ENCODE measurements around the gene PKP1.

DNA sequence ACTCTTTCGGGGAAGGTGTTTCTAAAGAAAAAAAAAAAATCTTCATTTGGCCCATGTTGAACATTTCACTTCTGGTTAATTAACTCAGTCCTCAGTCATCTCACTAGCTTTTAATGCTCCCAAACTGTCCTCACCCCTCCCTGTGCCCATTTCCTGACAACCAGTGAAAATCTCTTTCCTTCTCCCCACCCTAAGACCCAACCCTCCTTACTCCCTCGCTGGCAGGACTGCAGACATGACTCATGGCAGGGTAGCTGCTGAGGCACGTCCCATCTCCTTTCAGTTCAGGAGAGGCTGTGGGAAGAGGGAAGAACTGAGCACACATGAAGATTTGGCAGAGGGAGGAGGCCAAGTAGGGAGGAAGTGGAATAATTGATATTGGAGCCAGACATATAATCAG lies 12.6 kb downstream of the PKP1 start:
- TF ChIP-seq ZNF155 (tag by site-specific recombination; IDR thresholded peaks at IDR 0.05): no peak
- TF ChIP-seq ZNF707 (tag by site-specific recombination; IDR thresholded peaks at IDR 0.05): no peak
- TF ChIP-seq, protein P1, sequence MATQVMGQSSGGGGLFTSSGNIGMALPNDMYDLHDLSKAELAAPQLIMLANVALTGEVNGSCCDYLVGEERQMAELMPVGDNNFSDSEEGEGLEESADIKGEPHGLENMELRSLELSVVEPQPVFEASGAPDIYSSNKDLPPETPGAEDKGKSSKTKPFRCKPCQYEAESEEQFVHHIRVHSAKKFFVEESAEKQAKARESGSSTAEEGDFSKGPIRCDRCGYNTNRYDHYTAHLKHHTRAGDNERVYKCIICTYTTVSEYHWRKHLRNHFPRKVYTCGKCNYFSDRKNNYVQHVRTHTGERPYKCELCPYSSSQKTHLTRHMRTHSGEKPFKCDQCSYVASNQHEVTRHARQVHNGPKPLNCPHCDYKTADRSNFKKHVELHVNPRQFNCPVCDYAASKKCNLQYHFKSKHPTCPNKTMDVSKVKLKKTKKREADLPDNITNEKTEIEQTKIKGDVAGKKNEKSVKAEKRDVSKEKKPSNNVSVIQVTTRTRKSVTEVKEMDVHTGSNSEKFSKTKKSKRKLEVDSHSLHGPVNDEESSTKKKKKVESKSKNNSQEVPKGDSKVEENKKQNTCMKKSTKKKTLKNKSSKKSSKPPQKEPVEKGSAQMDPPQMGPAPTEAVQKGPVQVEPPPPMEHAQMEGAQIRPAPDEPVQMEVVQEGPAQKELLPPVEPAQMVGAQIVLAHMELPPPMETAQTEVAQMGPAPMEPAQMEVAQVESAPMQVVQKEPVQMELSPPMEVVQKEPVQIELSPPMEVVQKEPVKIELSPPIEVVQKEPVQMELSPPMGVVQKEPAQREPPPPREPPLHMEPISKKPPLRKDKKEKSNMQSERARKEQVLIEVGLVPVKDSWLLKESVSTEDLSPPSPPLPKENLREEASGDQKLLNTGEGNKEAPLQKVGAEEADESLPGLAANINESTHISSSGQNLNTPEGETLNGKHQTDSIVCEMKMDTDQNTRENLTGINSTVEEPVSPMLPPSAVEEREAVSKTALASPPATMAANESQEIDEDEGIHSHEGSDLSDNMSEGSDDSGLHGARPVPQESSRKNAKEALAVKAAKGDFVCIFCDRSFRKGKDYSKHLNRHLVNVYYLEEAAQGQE (tag by site-specific recombination; IDR thresholded peaks at IDR 0.05): no peak
- no peak for TF ChIP-seq ZNF292 (tag by site-specific recombination; IDR thresholded peaks at IDR 0.05; ENCODE audit: borderline replicate concordance, low read depth)
- TF ChIP-seq, protein P2, sequence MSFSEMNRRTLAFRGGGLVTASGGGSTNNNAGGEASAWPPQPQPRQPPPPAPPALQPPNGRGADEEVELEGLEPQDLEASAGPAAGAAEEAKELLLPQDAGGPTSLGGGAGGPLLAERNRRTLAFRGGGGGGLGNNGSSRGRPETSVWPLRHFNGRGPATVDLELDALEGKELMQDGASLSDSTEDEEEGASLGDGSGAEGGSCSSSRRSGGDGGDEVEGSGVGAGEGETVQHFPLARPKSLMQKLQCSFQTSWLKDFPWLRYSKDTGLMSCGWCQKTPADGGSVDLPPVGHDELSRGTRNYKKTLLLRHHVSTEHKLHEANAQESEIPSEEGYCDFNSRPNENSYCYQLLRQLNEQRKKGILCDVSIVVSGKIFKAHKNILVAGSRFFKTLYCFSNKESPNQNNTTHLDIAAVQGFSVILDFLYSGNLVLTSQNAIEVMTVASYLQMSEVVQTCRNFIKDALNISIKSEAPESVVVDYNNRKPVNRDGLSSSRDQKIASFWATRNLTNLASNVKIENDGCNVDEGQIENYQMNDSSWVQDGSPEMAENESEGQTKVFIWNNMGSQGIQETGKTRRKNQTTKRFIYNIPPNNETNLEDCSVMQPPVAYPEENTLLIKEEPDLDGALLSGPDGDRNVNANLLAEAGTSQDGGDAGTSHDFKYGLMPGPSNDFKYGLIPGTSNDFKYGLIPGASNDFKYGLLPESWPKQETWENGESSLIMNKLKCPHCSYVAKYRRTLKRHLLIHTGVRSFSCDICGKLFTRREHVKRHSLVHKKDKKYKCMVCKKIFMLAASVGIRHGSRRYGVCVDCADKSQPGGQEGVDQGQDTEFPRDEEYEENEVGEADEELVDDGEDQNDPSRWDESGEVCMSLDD (tag by site-specific recombination; IDR thresholded peaks at IDR 0.05): no peak
- TF ChIP-seq, protein P3, sequence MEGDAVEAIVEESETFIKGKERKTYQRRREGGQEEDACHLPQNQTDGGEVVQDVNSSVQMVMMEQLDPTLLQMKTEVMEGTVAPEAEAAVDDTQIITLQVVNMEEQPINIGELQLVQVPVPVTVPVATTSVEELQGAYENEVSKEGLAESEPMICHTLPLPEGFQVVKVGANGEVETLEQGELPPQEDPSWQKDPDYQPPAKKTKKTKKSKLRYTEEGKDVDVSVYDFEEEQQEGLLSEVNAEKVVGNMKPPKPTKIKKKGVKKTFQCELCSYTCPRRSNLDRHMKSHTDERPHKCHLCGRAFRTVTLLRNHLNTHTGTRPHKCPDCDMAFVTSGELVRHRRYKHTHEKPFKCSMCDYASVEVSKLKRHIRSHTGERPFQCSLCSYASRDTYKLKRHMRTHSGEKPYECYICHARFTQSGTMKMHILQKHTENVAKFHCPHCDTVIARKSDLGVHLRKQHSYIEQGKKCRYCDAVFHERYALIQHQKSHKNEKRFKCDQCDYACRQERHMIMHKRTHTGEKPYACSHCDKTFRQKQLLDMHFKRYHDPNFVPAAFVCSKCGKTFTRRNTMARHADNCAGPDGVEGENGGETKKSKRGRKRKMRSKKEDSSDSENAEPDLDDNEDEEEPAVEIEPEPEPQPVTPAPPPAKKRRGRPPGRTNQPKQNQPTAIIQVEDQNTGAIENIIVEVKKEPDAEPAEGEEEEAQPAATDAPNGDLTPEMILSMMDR (tag by site-specific recombination; IDR thresholded peaks at IDR 0.05): no peak
- no peak for TF ChIP-seq ZNF654 (tag by site-specific recombination; IDR thresholded peaks at IDR 0.05; ENCODE audit: low read depth)
- TF ChIP-seq, protein P4, sequence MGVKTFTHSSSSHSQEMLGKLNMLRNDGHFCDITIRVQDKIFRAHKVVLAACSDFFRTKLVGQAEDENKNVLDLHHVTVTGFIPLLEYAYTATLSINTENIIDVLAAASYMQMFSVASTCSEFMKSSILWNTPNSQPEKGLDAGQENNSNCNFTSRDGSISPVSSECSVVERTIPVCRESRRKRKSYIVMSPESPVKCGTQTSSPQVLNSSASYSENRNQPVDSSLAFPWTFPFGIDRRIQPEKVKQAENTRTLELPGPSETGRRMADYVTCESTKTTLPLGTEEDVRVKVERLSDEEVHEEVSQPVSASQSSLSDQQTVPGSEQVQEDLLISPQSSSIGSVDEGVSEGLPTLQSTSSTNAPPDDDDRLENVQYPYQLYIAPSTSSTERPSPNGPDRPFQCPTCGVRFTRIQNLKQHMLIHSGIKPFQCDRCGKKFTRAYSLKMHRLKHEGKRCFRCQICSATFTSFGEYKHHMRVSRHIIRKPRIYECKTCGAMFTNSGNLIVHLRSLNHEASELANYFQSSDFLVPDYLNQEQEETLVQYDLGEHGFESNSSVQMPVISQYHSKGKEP (tag by site-specific recombination; IDR thresholded peaks at IDR 0.05): no peak
- no peak for TF ChIP-seq BCL11A (tag by site-specific recombination; IDR thresholded peaks at IDR 0.05; ENCODE audit: low read depth)
- no peak for TF ChIP-seq SP2 (tag by site-specific recombination; IDR thresholded peaks at IDR 0.05)
- TF ChIP-seq, protein P5, sequence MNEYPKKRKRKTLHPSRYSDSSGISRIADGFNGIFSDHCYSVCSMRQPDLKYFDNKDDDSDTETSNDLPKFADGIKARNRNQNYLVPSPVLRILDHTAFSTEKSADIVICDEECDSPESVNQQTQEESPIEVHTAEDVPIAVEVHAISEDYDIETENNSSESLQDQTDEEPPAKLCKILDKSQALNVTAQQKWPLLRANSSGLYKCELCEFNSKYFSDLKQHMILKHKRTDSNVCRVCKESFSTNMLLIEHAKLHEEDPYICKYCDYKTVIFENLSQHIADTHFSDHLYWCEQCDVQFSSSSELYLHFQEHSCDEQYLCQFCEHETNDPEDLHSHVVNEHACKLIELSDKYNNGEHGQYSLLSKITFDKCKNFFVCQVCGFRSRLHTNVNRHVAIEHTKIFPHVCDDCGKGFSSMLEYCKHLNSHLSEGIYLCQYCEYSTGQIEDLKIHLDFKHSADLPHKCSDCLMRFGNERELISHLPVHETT (tag by site-specific recombination; IDR thresholded peaks at IDR 0.05): no peak
- no peak for TF ChIP-seq ZNF19 (tag by site-specific recombination; IDR thresholded peaks at IDR 0.05; ENCODE audit: low read depth)
- TF ChIP-seq ZFP41 (tag by site-specific recombination; IDR thresholded peaks at IDR 0.05; ENCODE audit: borderline replicate concordance): no peak
- TF ChIP-seq, protein P6, sequence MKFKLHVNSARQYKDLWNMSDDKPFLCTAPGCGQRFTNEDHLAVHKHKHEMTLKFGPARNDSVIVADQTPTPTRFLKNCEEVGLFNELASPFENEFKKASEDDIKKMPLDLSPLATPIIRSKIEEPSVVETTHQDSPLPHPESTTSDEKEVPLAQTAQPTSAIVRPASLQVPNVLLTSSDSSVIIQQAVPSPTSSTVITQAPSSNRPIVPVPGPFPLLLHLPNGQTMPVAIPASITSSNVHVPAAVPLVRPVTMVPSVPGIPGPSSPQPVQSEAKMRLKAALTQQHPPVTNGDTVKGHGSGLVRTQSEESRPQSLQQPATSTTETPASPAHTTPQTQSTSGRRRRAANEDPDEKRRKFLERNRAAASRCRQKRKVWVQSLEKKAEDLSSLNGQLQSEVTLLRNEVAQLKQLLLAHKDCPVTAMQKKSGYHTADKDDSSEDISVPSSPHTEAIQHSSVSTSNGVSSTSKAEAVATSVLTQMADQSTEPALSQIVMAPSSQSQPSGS (tag by site-specific recombination; IDR thresholded peaks at IDR 0.05; ENCODE audit: low read depth): no peak

All from HEK293 (cell line).